Activated T-cell treated with anti-CD3 and anti-CD28 coated beads for 48 hours (primary cell): ENCODE results near the gene PRKCE.

ENCODE experiments used
- DNase-seq: peaks from one replicate; pipeline ENCODE4 v3.0.0-alpha.2; 2020; ENCODE audit warnings: low read depth

The PRKCE gene

GRCh38 chr2:46048693-46049092 lies 397.2 kb downstream of the PRKCE start:
- DNase-seq = no peak

DNA sequence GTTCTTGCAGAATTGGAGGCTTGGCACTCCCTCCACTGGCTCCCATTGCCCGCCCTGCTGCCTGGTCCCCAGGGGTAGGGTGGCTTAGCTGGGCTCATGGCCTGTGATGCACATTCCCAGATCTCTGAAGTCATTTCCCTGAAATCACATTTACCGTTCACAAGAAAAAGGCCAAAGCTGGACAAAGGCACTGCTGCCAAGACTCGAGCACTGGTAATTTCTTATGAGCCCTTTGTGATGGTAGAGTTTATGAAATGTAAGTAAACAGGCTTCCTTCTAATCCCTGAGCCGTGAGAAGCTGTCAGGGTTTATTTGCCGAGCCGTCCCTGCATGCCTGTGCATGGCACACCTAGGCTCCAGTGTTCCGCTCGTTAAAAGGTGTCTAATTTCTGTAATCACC lies 398.6 kb downstream of the PRKCE start:
- DNase-seq = no peak

GRCh38 chr2:46050489-46050888 lies 399.0 kb downstream of the PRKCE start:
- no peak for DNase-seq

DNA sequence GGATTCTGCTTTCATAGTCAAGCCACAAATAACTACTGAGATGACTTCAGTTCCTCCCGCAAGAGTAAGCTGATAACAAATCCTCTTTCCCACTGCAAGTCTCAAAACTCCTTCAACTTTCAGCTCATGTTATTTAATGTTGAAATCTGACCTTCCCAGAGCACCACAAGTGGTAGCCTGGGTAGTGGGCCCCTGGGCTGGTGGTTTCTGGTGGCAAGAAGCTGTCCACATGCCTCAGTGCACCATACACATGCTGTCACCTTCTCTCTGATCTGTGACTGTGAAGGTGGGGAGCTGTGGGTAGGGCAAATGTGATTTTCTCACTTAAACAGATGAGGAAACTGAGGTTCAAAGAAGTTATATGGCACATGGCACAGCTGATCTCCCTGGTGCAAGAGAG lies 399.6 kb downstream of the PRKCE start:
- DNase-seq = no peak

- DNase-seq = no peak
These were observed 402.1 kb downstream of the PRKCE start for GRCh38 chr2:46053564-46053963.

DNA sequence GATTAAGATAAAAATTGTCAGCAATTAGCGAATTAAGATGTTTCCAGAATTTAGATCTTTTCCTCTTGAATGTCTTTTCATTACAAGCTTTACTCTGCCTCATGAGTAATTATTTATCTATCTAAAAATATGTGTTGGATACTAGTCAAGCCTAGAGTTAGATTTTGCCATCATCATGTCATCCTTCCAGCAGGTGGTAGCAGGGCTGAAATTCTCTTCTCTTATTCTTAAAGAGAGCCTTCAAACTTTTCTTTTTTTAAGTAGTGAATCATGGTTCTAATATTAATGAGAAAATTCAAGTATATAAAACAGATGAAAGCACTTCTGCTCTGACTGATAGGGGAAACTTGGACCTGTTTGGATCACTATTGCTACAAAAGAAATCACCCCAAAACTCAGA lies 405.1 kb downstream of the PRKCE start:
- DNase-seq = no peak

DNA sequence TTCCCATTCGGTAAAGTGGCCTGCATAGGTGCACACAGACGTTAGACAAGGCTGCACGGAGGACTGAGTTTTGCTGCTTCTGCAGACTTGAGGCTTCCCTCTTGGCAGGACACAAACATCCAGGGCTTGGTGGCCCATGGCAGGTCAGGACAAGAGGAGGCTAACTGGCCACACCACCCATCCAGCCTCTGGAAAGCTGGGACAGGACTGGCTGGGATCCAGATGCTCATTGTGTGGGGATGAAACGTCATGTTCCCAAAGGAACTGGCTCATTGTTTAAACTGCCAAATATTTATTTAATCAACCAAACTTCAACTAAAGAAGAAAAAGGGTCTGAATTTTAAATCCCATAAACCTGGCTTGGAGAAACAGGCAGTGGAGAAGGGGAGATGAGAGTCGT lies 406.7 kb downstream of the PRKCE start:
- no peak for DNase-seq

GRCh38 chr2:46062637-46063412 lies 411.4 kb downstream of the PRKCE start:
- peak; percentile 49 for DNase-seq

- no peak for DNase-seq
These were observed 412.9 kb downstream of the PRKCE start for GRCh38 chr2:46064396-46064795.

DNA sequence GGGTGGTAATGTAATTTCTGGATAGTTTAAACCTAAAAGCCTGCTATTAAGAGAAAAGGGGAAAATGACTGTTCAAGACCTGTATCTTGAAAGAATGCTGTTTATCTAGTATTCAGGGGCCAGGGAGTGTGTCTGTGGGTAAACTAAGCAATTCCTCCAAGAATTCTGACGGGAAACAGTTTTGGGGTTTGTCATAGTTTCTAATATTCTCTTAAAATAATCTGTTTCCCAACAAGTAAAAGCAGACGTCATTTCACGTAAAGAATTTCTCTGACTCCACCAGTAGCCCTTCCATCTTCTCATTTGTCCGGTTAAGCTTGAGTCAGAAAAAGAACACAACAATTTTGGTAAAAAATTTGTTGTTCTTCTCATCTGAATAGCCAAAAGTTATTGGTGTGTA lies 413.7 kb downstream of the PRKCE start:
- DNase-seq = no peak

GRCh38 chr2:46066116-46066515 lies 414.6 kb downstream of the PRKCE start:
- DNase-seq = no peak

- DNase-seq = no peak
These were observed 415.1 kb downstream of the PRKCE start for GRCh38 chr2:46066601-46067000.

DNA sequence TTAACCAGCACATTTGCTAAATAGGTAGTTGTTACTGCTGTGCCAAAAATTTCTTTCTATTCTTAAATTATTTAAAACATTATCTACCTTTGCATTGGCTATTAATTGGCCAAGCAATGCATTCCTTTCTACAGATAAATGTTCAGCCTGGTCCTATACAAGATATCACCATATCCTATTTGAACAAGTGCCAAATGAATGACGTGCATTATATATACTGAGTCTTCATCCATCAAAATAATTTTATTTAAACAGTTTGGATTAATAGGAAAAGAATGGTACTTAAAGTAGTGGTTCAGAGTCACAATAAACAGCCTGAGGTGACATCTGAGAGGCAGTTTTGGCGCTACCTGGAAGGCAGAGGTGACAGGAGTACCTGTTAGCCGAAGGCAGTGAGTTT lies 415.6 kb downstream of the PRKCE start:
- DNase-seq = no peak

- no peak for DNase-seq
These were observed 416.2 kb downstream of the PRKCE start for GRCh38 chr2:46067501-46068305.

DNA sequence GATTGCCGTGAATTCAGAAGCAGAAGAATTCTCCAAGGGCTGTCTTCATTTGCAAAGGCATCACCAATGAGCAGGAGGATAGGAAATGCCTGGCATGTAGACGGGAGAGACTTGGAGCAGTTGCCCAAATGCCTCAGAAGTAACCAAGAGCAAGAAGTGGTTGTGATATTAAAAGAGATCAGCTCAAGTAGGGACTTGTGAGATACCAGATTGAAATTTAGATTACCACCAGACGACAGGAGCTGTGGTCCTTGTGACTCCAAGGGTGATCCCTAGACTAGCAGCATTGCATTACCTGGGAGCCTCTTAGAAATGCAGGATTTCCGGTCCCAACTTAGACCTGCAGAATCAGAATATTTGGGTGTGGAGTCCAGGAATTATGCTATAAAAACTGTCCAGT lies 417.2 kb downstream of the PRKCE start:
- DNase-seq = no peak

DNA sequence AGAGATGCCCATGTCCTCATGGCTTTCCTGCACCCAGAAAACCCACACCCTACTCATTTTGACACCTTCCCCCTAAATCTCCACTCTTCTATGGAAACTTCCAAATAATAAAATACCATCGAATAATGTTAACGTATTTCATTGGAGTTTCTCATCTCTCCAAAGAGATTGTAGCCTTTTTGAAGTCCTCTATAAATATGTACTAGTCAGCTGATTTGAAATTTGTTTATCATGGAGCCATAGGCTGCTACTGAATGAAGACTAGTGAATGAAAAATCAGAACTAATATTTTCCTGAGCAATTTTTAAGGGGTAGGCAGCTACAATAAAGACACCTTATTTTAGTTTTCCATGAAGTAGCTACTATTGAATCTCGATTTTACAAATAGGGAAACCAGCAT lies 419.6 kb downstream of the PRKCE start:
- no peak for DNase-seq

DNA sequence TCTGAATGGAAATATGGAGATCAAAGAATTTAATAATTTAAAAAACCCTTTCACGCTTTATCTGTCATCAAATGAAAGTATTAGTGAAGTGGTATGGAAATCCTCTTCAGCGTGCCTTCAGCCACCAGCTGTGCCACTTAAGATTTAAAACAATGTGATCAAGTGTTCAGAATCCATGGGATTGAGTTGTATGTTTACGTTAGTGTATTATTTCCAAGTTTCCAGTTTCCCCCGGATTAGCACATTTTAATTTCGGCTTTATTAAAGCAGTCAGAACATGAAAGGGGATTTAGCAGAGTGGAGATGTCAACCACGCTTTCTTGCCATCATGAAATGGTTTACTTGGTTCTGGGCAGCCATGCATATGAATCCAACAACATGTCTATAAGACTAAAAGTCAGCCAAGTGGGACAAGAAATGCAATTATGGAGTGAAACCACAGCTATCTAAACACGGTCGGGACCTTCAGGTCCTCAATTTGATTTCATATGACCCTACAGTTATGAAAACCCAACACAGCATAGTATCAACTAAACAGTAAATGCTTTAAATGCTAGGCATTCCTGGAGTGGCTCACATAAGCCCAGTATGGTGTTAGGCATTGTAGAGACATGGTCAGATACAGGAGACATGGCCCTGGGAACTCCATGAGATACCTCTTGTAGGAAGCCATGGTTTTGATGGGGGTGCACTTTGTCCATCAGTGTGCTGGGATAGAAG lies 420.8 kb downstream of the PRKCE start:
- no peak for DNase-seq

DNA sequence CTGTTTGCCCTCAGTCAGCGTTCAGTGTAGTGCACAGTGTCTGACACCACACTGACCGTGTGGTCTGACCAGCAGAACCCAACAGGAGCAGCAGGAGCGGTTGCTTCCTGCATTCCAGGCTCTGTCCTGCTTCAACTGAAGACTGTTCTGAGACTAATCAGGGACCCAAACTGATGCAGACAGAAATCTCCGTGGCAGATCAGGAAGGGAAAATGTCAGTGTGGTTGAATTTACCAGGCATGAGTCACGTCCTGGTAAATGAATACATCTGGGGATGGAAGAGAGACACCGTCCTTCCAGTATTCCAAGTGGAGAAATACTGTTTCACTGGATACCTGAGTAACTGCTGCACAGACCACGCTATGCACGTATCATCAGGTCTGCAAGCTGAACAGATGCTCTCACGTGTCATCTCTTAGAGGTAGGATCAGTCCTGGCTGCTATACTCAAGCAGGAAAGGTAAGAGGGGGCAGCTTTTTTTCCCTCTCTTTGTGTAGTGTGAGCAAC lies 422.1 kb downstream of the PRKCE start:
- DNase-seq = no peak

DNA sequence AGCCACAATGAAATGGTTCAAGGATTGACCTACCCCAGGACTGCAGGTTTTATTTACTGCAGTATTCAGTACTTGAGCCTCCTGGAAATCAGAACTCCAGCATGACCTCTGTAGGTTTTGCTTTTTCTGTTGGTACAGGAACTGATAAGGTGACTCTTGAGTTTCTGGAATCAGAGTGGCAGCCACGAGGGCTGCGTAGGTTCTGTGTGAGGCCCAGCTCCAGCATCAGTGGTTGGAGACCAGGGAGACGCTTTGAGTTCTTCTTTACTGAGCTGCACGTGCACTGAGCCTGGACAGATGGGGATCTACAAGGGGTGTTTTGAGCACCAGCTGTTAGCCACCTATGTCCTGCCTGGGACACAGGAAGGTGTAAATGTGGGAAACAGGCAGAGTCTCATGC lies 423.0 kb downstream of the PRKCE start:
- DNase-seq = no peak

GRCh38 chr2:46075848-46076247 lies 424.4 kb downstream of the PRKCE start:
- no peak for DNase-seq

- no peak for DNase-seq
These were observed 424.8 kb downstream of the PRKCE start for GRCh38 chr2:46076251-46076650.

- no peak for DNase-seq
These were observed 425.4 kb downstream of the PRKCE start for GRCh38 chr2:46076875-46077274.
